ENCODE measurements around the gene RSBN1. TPM values are rescaled to one million over a fixed set of nuclear protein-coding genes. Genes with fewer than 3 reads are reported as not detected.

Gene RSBN1
- total and polyA plus RNA-seq, 10 of the 15 experiments (the other 5 are each of a cell fraction or from before 2014, with no cell fraction given): 2.9 to 26.8 (median 11.5) TPM

DNA sequence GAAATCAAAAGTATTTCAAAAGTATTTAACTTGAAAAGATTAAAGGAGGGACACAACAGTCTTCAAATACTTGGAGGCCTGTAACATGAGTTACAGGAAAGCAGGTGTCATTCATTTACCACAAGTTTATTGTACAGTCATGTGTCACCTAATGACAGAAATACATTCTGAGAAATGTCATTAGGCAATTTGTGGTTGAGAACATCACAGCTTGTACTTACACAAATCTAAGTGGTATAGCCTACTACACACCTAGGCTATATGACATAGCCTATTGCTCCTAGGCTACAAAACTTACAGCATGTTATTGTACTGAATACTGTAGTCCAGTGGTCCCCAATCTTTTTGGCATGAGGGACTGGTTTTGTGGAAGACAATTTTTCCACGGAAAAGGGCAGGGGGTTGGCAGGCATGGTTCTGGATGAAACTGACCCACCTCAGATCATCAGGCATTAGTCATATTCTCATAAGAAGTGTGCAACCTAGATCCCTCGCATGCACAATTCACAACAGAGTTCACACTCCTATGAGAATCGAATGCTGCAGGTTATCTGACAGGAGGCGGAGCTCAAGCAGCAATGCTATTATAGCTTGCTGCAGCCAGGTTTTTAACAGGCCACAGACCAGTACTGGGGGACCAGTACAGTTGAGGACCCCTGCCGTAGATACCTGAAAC, 28.0 kb downstream of the RSBN1 start (continued):
- TF ChIP-seq USF2 (IDR thresholded peaks at IDR 0.05; ENCODE audit: borderline replicate concordance, low read depth, low read length): no peak; the same call in 1 of the 2 replicates
- TF ChIP-seq IRF4 (IDR thresholded peaks at IDR 0.05; ENCODE audit: low read depth, low read length): no peak
- no peak for TF ChIP-seq ZBTB40 (IDR thresholded peaks at IDR 0.05; ENCODE audit: borderline replicate concordance)
- peak; percentile 65 for TF ChIP-seq BCL11A (IDR thresholded peaks at IDR 0.05; ENCODE audit: low read depth, low read length)
- no peak for TF ChIP-seq SIN3A (IDR thresholded peaks at IDR 0.05; ENCODE audit: low read depth, low read length)
- no peak; the same call in 1 of the 2 replicates for TF ChIP-seq MAX (IDR thresholded peaks at IDR 0.05; ENCODE audit: low read depth, low read length)
- no peak for TF ChIP-seq GABPA (IDR thresholded peaks at IDR 0.05; ENCODE audit: low read depth)
- TF ChIP-seq, protein P1, sequence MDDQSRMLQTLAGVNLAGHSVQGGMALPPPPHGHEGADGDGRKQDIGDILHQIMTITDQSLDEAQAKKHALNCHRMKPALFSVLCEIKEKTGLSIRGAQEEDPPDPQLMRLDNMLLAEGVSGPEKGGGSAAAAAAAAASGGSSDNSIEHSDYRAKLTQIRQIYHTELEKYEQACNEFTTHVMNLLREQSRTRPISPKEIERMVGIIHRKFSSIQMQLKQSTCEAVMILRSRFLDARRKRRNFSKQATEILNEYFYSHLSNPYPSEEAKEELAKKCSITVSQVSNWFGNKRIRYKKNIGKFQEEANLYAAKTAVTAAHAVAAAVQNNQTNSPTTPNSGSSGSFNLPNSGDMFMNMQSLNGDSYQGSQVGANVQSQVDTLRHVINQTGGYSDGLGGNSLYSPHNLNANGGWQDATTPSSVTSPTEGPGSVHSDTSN (IDR thresholded peaks at IDR 0.05; ENCODE audit: insufficient replicate concordance, low read depth, low read length): peak; percentile 28
- peak; percentile 37; the same call in 1 of the 2 replicates for TF ChIP-seq MXI1 (IDR thresholded peaks at IDR 0.05; ENCODE audit: low read depth, low read length)
- no peak for TF ChIP-seq ZBED1 (IDR thresholded peaks at IDR 0.05; ENCODE audit: borderline replicate concordance)
- peak; percentile 54; the same call in 1 of the 2 replicates for TF ChIP-seq IKZF1 (conservative IDR thresholded peaks at IDR 0.05)
- TF ChIP-seq BHLHE40 (IDR thresholded peaks at IDR 0.05; ENCODE audit: borderline replicate concordance in 1 of 2, low read depth in 2 of 2, low read length in 1 of 2): peak; percentile 26 to 66; a peak in 2 of 4 replicates
- TF ChIP-seq TCF3 (IDR thresholded peaks at IDR 0.05; ENCODE audit: borderline replicate concordance, insufficient read depth, low read depth, low read length): 0 out of 2 replicates have a peak, but pooled peaks have one; percentile 16
- TF ChIP-seq STAT1 (conservative IDR thresholded peaks at IDR 0.05): no peak
- TF ChIP-seq, protein P2, sequence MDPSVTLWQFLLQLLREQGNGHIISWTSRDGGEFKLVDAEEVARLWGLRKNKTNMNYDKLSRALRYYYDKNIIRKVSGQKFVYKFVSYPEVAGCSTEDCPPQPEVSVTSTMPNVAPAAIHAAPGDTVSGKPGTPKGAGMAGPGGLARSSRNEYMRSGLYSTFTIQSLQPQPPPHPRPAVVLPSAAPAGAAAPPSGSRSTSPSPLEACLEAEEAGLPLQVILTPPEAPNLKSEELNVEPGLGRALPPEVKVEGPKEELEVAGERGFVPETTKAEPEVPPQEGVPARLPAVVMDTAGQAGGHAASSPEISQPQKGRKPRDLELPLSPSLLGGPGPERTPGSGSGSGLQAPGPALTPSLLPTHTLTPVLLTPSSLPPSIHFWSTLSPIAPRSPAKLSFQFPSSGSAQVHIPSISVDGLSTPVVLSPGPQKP (IDR thresholded peaks at IDR 0.05; ENCODE audit: low read depth, low read length): no peak
- TF ChIP-seq HDGF (IDR thresholded peaks at IDR 0.05): no peak
- no peak for TF ChIP-seq CHD4 (IDR thresholded peaks at IDR 0.05)
- TF ChIP-seq, protein P3, sequence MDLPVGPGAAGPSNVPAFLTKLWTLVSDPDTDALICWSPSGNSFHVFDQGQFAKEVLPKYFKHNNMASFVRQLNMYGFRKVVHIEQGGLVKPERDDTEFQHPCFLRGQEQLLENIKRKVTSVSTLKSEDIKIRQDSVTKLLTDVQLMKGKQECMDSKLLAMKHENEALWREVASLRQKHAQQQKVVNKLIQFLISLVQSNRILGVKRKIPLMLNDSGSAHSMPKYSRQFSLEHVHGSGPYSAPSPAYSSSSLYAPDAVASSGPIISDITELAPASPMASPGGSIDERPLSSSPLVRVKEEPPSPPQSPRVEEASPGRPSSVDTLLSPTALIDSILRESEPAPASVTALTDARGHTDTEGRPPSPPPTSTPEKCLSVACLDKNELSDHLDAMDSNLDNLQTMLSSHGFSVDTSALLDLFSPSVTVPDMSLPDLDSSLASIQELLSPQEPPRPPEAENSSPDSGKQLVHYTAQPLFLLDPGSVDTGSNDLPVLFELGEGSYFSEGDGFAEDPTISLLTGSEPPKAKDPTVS (IDR thresholded peaks at IDR 0.05; ENCODE audit: low read depth, low read length): no peak
- TF ChIP-seq, protein P4, sequence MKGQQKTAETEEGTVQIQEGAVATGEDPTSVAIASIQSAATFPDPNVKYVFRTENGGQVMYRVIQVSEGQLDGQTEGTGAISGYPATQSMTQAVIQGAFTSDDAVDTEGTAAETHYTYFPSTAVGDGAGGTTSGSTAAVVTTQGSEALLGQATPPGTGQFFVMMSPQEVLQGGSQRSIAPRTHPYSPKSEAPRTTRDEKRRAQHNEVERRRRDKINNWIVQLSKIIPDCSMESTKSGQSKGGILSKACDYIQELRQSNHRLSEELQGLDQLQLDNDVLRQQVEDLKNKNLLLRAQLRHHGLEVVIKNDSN (IDR thresholded peaks at IDR 0.05; ENCODE audit: borderline replicate concordance, extremely low read length, insufficient read depth, low read depth, low read length): no peak

Data from GM12878 (cell line).